LHCN-M2 (cell line): ENCODE results near the gene NAGK. TPM values are rescaled to one million over a fixed set of nuclear protein-coding genes. Genes with fewer than 3 reads are reported as not detected.
"Not testable (repeated sequence)": the region's sequence is repeated elsewhere in the genome, so short reads cannot be mapped to it uniquely, and the experiment has no call there.

ENCODE experiments used
- DNase-seq: peaks from one replicate; pipeline ENCODE4 v3.0.0-alpha.2; 2012; ENCODE audit warnings: low read depth
- total RNA-seq: library from RNA; depleted of rRNA; stranded (reverse); fragments of >200 nt; gene quantifications from 2 replicates; pipeline ENCODE4 v1.2.3, GENCODE V29; 2014

The NAGK gene
- total RNA-seq, 1 experiment from 2014 or later = 124 TPM

DNA sequence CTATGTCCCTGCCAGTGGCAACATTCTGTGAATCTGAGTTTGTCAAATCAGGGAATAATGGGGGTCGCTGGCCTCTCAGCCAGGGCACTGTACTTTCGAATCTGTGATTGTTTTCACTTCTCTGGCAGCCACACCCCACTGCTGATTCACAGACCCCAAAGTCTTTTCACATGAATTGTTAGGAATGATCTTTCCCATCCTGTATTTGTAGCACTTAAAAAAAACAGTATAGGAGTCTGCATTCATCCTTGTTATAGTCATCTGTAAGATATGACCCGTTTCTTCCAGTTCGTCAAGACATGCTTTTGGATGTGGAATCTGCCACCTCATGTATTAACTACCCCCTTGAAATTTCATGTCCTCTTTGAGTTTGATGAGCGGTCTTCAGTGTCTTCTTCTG is 928 bp downstream of the NAGK start:
- DNase-seq = peak; percentile 18

DNA sequence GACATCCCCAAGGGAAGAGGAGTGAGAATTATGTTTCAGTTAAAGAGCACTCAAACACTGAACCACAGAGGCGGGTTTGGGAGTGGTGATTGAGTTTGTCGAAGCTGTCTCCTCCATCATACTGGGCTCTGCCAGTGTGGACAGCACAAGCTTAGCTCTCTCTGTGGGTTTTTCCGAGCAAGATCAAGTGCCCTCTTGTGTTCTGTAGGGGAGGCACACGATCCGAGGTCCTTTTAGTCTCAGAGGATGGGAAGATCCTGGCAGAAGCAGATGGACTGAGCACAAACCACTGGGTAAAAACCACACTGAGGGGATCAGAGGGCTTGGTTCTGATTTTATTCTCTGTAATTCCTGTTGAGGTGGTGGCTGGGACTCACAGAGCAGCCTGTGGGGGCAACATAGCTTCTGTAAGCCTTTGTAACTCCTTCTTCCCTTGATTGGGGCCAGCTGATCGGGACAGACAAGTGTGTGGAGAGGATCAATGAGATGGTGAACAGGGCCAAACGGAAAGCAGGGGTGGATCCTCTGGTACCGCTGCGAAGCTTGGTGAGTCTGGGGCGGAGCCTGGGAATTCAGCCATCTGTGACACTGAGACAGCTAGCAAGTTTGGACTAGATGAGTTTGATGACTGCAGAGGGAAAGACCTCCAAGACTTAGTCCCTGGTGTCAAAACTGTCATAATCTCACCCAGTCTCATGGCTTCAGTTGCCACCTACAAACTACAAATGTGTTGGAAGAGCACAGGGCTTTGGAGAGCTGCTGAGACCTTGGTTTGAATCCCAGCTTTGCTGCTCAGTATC is 2.0 kb downstream of the NAGK start:
- DNase-seq = peak; percentile 39

DNA sequence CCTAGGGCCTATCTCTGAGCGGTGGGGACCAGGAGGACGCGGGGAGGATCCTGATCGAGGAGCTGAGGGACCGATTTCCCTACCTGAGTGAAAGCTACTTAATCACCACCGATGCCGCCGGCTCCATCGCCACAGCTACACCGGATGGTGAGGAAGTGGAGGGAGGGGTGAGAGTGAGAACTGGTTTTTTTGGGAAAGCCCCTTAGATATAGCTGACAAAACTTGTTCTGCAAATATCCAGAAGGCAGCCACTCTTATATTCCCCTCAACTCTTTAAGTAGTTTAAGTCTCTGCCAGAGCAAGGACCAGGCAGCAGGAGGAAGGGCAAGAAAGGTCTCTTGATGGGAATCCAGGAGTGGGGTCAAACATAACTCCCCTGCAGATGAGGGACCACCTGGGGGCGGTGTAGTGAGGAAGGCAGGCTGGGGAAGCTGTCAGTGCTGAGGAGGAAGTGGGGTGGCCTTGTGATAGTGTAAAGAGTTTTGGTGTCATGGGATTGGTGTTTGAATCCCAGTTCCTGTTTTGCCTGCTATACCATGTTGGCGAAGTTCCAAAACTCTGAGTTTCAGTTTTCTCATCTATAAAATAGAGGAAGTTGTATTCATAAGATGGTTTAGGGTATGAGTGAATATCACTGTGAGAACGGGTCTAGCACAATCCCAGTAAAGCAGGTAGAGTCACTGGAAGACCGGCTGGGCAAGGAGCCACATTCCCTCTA is 3.4 kb downstream of the NAGK start:
- DNase-seq = no peak

DNA sequence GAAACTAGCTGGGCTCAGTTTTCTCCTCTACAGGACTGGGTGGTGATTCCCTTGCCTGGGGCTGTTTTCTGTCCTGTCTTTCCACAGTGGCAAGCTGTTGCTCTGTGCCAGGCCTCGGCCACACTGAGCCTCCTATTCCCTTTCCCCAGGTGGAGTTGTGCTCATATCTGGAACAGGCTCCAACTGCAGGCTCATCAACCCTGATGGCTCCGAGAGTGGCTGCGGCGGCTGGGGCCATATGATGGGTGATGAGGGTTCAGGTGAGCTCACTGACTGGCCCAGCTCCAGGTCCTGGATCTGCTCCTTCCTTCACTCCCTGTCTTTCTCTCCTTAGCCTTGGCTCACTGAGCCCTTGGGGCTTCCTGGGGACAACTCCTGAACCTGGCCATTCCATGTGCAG is 4.0 kb downstream of the NAGK start:
- no peak for DNase-seq

DNA sequence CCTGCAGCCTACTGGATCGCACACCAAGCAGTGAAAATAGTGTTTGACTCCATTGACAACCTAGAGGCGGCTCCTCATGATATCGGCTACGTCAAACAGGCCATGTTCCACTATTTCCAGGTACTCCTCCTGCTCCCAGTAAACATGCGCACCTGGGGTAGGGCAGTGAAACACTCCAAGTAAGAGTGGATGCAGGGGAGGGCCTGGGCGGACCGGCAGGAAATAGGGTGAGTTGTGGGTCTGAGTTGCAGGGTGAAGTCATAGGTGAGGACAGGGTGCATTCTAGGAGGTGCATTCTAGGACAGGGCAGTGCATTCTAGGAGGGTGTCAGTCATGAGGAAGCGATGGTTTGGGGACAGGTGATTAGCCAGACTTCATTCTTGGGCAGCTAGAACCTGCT is 5.0 kb downstream of the NAGK start:
- DNase-seq = no peak

DNA sequence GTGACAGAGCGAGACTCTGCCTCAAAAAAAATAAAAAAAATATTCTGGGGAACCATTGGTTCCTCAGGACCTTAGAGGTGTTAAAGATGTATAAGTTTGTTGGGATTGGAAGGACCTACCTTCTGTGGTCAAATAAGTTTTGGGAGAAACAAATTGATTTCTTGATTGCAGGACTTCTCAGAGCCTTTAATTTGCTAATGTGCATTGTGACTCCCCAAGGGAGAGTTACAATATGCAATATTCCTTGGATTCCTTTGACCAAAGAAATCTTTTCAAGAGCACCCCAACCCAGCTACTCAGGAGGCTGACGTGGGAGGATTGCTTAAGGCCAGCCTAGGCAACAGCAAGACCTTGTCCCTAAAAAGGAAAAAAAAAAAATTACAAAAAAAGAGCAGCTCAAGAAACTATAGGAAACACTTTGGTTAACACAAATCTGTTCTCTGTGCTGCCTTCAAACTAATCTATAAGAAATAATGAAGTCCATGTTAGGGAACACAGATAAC is 6.5 kb downstream of the NAGK start:
- no peak for DNase-seq

DNA sequence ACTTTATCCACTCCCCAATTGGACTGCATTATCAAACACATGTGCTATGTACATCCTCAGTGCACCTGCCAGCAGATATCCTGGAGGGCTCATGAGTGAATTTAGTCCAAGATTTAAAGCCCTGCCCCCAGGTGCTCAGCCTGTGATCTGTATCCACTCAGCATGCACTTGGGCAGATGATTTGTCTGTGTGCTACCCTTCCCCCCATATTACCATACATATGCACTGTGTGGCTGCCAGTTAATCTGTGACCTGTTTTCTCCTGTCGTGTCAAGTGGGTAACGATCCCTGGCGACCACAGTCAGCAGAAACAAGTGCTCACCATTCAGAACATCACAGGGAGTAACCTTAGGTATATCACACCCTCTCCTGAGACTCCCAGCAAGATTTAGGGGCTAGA is 10.2 kb downstream of the NAGK start:
- DNase-seq = no peak

DNA sequence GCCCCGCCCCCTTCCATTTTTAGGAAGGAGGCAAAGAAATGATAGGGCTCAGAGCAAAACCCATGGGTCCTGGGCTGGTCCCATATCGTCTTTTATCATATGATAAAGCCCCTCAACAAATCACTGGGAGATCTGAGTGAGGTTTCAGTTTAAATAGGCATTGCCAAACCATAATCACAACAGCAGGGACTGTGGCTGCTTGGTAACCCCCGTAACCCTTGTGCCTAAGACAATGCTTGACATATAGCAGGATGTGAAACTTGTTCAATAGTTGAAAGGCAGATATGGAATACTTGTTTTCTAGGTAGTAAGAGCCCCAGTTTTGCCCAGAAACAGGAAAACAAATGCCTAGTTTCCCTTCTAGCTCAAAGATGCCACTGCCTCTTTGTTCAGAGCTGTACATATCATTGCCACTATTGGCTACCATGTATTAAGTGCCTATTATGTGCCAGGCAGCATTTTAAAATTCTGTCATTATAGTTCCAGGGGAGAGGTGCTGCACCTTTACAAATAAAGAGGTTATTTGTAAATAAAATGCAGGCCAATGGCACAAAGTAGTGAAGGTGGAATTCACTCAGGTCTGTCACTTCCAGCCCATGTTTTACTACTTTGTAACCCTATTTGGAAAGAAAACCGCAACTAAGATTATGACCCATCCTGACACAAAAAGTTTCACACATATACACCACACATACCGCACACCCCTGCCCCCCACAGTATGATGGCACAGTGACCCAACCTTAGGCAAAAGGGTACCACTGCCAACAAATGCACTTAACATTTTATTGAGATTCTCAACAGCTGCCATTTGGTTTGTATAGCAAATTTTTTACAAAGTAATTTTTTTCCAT is 14.2 kb downstream of the NAGK start:
- no peak for DNase-seq

DNA sequence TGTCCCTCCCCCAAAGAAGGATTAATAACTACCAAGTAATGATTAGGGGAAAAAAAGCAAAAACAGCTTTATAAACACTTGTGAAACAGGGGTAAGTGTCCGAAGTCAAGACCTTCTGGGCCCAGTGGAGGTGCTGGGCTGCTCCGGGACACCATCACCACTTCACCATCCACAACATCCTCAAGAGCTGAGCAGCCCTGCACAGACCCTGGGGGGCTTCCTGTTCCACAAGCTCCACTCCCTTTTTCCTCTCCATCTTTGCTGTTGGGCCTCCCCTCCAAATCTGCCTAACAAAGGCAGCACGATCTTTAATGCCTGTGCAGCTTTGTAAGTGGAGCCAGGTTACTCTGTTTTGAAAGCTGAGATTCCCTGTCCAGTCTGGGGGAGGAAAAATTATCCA is 14.8 kb downstream of the NAGK start:
- not testable (repeated sequence) for DNase-seq

DNA sequence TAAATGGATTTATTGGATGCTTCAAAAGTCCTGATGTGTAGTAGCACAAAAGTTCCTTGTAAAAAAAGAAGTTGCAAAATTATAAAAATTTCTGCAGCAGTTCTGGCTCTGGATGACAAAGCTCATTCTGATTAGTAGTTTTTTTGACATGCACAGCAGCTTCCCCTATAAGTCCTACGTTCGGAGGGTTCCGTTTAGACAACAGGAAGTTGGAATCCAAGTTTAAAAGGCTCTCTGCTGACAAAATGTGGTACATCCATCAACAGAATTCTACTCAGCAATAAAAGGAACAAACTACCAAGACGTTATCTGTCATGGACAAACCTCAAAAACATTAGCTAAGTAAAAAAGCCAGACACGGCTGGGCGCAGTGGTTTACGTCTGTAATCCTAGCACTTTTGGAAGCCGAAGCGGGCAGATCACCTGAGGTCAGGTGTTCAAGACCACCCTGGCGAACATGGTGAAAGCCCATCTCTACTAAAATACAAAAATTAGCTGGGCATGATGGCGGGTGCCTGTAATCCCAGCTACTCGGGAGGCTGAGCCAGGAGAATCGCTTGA is 15.4 kb downstream of the NAGK start:
- DNase-seq = not testable (repeated sequence)

DNA sequence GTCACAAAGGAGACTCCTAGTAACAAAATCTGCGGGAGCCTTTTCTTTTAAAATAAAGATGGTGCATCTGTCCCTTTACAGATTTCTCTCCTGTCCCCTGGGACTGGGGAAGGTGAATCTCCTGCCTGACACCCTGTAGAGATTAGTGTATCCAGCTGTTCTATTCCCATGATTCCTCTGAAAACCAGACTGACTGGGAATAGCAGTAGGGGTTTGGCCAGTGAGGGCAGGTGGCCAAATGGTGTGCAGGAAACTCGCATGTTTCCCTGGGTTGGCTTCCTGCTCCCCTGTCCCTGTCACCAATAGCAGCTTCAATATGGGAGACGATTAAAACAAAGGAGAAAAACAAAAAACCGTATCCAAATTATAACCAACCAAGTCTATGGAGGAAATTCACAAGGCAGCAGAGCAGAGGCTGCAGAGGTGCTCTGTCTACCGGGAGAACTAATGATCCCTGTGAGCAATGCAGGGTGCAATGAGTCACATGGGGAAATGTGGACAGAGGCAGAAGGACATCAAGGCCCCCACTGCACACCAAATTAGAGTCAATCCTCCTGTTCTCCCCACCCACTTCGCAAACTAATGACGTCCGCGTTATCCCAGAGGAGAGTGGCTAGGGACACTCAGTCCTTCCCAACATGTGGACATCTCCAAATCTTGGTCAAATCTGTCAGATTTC is 17.0 kb downstream of the NAGK start:
- DNase-seq = peak; percentile 38

DNA sequence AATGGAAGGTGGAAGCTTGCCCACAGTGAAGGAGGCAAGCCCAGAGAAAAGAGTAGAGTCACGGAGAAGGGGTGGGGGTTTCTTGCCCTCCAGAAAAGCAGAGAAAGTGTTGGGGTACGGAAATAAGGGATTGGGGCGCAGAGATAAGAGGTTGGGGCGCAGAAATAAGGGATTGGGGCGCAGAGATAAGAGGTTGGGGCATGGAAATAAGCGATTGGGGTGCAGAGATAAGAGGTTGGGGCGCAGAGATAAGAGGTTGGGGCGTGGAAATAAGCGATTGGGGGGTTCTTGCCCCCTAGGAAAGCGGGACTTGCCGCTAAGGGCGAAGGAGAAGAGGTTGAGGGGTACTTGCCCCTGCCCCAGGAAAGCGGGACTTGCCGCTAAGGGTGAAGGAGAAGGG is 21.0 kb downstream of the NAGK start:
- not testable (repeated sequence) for DNase-seq

DNA sequence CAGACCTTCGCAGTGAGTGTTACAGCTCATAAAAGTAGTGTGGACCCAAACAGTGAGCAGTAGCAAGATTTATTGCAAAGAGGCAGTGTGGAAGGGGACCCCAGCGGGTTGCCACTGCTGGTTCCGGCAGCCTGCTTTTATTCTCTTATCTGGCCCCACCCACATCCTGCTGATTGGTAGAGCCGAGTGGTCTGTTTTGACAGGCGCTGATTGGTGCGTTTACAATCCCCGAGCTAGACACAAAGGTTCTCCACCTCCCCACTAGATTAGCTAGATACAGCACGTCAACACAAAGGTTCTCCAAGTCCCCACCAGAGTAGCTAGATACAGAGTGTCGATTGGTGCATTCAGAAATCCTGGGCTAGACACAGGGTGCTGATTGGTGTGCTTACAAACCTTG is 23.4 kb downstream of the NAGK start:
- not testable (repeated sequence) for DNase-seq

DNA sequence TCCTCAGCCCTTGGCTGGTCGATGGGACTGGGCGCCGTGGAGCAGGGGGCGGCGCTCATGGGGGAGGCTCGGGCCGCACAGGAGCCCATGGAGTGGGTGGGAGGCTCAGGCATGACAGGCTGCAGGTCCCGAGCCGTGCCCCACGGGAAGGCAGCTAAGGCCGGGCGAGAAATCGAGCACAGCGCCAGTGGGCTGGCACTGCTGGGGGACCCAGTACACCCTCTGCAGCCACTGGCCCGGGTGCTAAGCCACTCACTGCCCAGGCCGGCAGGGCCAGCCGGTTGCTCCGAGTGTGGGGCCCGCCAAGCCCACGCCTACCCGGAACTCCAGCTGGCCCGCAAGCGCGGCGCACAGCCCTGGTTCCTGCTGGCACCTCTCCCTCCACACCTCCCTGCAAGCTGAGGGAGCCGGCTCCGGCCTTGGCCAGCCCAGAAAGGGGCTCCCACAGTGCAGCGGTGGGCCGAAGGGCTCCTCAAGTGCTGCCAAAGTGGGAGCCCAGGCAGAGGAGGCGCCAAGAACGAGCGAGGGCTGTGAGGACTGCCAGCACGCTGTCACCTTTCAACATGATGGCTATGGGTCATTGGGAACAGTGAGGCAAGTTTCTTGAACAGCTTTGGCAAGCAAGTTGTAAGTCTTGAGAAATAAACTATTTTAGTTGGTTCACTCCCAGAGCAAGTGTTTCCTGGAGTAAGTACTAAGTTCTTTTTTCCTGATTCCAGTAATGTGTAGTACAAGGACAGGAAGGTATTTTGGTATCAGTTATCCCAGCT is 24.2 kb downstream of the NAGK start:
- not testable (repeated sequence) for DNase-seq

DNA sequence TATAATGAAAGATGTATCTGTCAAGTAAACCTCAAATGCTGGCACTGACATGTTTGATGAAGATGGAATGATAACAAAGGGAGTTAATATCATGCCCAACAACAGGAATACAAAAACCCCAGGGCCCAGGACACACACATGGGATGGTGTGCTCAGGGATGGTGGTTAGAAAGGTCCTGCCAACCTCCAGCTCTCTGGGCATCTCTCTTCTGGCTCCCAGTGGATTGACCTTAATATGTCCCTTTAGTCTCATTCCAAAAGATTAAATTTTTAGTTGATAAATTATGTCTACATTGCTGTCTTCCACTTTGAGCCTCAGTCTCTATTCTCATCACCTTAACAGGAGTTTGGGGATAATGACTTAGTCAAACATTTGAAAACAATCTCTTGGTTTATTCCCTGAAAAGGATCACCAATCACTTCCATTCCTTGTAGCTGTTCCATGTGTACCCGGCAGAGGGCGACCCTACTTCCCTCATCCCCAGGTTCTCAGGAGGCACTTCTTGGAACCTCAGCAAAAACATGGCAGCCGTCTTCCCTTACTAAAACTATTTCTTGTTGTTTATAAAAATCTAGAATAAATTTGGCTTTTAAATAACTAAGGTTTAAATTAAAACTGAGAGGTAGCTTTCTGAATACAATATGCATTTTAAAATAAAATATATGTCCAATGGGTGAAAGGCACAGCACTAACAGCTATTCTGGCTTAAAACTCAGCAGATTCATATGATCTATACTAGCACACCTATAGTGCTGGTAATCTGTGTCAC is 31.9 kb downstream of the NAGK start:
- DNase-seq = peak; percentile 54

DNA sequence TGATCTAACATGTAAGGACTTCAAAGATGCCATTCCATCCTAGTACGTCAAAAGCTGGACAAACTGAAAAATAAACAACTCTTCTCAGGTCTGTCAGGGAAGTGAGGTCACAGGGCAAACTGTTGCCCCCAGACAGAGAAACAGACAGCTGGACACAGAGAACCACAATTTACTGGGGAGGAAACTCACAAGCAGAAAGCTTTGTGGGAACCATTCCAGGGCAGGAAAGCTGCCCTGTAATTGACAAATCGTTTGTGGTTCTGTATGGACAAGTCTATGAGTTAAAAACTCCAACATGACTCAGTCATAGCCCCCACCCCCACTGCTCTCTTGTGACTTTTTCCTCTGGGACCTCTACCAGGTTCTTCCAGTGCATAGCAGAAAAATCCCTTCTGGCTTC is 33.2 kb downstream of the NAGK start:
- DNase-seq = peak; percentile 95

DNA sequence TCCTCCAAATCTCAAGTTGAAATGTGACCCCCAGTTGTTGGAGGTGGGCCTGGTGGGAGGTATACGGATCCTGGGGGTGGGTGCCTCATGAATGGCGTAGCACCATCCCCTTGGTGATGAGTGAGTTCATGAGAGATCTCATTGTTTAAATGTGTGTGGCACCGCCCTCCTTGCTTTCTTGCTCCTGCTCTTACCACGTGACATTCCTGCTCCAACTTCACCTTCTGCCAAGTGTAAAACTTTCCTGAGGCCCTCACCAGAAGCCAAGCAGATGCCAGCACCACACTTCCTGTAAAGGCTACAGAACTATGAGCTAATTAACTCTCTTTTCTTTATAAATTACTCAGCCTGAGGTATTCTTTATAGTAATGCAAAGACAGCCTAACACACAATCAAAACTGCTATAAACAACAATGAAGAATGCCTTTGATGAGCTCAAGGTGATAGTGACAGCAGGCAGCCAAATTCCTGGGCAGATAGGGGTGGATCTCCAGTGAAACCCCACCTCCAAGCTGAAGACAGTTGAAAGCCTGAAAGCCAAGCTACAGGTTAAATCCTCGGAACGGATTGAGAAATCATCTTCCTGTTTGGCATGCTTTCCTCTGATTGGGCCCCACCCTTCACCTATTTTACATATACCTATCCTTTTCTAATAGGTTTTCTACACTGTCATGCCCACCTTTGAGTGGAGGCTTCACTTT is 34.7 kb downstream of the NAGK start:
- no peak for DNase-seq

DNA sequence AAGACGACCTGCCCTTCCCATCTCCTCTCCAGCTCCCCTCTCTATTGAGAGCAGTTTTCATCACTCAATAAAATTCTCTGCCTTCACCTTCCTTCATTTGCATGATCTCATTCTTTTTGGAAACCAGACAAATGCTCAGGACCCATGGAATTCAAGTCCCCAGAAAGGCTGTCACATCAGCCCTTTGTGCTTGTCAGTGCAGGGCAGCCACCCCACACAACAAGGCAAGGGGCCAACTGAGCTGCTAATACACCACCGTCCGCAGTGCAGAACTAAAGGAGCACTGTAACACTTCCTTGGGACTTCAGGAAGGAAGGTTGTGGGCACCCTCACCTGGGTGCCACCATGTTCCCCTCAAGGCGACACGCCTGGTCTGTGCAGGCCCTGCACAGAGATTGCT is 35.4 kb downstream of the NAGK start:
- no peak for DNase-seq

DNA sequence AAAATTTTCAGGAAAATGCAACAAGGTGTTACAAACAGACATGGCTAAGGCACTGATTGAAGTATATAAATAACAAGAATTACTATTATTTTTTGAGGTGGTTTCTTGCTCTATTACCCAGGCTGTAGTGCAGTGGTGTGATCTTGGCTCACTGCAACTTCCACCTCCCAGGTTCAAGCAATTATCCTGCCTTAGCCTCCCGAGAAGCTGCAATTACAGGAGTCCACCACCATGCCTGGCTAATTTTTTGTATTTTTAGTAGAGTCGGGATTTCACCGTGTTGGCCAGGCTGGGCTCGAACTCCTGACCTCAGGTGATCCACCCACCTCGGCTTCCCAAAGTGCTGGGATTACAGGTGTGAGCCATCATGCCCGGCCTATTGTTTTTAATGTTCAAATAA is 38.0 kb downstream of the NAGK start:
- not testable (repeated sequence) for DNase-seq
